Urinary bladder (tissue), 4 donors: ENCODE results near the gene TRDN. TPM values are rescaled to one million over a fixed set of nuclear protein-coding genes. Genes with fewer than 3 reads are reported as not detected.

ENCODE experiments used
- DNase-seq: peaks from one replicate; pipeline ENCODE4 v3.0.0-alpha.2; 2015; ENCODE audit errors: extremely low spot score
- H3K27ac ChIP-seq: one replicate; pipeline ENCODE4 v1.5.1; 2013; ENCODE audit warnings: low read depth, mild to moderate bottlenecking, moderate library complexity
- H3K36me3 ChIP-seq: one replicate; pipeline ENCODE4 v1.6.1; 2013; ENCODE audit warnings: mild to moderate bottlenecking, moderate library complexity; ENCODE audit not compliant: insufficient read depth
- H3K4me1 ChIP-seq: one replicate; pipeline ENCODE4 v1.6.1; 2013; ENCODE audit warnings: mild to moderate bottlenecking, moderate library complexity; ENCODE audit not compliant: insufficient read depth
- H3K4me3 ChIP-seq: one replicate; pipeline ENCODE4 v1.5.1; 2013; ENCODE audit warnings: low read depth, low read length
- WGBS: extraction: QIAGEN DNeasy Blood & Tissue Kit; methylation state at CpG from one replicate; pipeline ENCODE4 v1.1.7; 2013; 5-methylcytosine and 5-hydroxymethylcytosine counted together
- polyA plus RNA-seq: library from polyadenylated mRNA; stranded (reverse); fragments of 200-250 nt; gene quantifications from one replicate; pipeline ENCODE4 v1.2.3, GENCODE V29; 2013
- total RNA-seq: library from RNA; depleted of rRNA; stranded (reverse); fragments of >200 nt; gene quantifications from one replicate; pipeline ENCODE4 v1.2.3, GENCODE V29; 2014
- donor health status: healthy with polysubstance abuse.
- donor health status: healthy.

The TRDN gene
- total and polyA plus RNA-seq, 2 donors: 0.09 to 13.5 TPM

DNA sequence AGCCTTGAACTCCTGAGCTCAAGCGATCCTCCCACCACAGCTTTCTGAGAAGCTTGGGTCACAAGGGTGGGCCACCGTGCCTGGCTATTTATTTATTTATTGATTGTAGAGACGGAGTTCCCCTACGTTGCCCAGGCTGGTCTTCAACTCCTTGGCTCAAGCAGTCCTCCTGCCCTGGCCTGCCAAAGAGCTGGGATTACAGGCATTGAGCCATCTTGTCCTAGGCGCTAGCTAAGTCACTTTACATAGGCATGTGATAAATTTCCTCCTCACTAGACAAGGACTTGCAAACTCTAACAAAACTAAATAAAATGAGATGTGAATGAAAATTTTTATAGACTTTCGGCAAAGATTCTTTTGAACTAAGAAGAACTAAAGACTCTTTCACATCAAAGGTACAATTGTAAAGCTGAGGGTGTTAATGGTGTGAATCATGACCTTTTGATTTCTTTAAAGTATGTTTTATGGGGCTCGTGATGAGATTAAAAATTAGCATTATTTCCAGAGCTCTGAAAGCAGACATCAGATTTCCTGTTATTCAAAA lies 428.7 kb downstream of the TRDN start:
- Histone ChIP-seq H3K36me3 (no peaks in the 10 kb centered on the region), H3K4me3 (no peak overlapping the region), H3K27ac (no peak overlapping the region), H3K4me1 (no peaks in the 10 kb centered on the region)
- no peak for DNase-seq
- 67% methylated on average over 7 of the region's 7 CpGs for WGBS

DNA sequence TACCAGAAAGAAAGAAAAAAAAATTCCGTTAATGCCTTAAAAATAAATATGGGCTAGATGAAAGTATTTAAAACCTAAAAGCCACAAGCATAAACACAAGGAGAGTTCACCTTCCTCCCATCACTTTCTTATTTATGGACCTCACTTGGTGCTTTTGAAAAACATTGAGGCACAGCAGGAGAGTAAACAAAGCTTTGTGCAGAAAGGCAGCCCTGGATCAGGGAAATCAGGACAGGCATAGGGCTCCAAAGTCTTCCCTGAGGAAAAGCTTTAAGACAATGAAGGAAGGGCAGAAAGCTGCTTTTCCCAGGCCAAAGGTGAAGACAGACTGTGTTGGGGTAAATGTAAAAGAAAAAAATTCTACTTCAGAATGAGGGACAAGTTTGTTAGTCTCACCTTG lies 432.8 kb downstream of the TRDN start:
- Histone ChIP-seq H3K4me3 (no peak overlapping the region), H3K36me3 (no peaks in the 10 kb centered on the region), H3K27ac (no peak overlapping the region), H3K4me1 (no peaks in the 10 kb centered on the region)
- WGBS: 41% methylated on average over 1 of the region's 1 CpG
- DNase-seq: no peak

DNA sequence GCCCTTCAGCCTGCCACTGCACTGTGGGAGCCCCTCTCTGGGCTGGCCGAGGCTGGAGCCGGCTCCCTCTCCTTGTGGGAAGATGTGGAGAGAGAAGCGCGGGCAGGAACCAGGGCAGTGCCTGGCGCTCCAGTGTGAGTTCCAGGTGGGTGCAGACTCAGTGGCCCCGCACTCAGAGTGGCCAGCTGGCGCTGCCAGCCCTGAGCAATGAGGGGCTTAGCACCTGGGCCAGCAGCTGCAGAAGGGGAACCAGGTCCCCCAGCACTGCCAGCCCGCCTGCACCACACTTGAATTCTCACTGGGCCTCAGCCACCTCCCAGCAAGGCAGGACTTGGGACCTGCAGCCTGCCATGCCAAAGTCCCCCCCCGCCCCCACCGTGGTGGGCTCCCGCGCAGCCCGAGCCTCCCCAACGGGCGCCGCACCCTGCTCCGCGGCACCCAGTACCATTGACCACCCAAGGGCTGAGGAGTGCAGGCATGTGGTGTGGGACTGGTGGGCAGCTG lies 434.8 kb downstream of the TRDN start:
- Histone ChIP-seq H3K4me3 (no peak overlapping the region), H3K4me1 (no peaks in the 10 kb centered on the region), H3K36me3 (no peaks in the 10 kb centered on the region), H3K27ac (no peak overlapping the region)
- no peak for DNase-seq
- 91% methylated on average over 18 of the region's 18 CpGs for WGBS

DNA sequence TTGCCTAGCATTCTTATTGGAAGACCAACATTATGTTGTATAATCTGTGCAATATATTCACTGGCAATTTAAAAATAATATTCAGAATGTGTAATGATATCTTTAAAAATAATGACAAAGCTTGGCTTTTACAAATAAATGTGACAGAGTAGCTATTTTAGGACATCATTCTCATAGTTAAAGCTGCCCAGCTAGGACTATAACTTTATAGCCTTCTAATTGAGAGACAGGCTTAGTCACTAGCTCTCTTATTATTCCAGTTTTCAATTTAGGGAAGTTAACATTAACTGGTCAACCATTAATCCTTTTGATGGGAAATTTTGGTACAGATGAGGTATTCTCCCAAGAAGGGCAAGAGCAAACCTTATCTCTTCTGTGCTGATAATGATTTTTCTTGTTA lies 443.5 kb downstream of the TRDN start:
- H3K36me3 ChIP-seq: no peaks in the 10 kb centered on the region
- H3K4me1 ChIP-seq: no peaks in the 10 kb centered on the region
- H3K27ac ChIP-seq: no peak overlapping the region
- no peak for DNase-seq
- H3K4me3 ChIP-seq: no peak overlapping the region

DNA sequence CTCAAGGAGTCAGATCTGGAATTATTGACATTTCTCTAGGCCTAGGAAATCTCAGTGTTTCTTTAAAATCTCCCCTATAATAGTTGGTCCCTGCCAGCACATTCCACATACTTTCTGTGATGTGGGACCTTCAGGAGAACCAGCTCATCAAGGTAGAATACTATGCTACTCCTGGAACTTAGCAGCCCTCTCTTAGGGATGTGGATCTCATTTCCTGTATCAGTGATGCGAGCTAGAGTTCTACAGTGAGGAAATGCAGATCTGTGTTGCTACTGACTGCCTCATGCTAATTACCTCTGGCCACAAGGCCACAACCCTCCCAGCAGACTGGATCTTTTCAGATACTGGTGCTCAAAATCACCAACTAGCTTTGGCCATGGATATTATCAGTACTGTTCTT lies 446.9 kb downstream of the TRDN start:
- Histone ChIP-seq H3K36me3 (no peaks in the 10 kb centered on the region), H3K4me3 (no peak overlapping the region), H3K27ac (no peak overlapping the region), H3K4me1 (no peaks in the 10 kb centered on the region)
- WGBS: 74% methylated on average over 1 of the region's 1 CpG
- no peak for DNase-seq

DNA sequence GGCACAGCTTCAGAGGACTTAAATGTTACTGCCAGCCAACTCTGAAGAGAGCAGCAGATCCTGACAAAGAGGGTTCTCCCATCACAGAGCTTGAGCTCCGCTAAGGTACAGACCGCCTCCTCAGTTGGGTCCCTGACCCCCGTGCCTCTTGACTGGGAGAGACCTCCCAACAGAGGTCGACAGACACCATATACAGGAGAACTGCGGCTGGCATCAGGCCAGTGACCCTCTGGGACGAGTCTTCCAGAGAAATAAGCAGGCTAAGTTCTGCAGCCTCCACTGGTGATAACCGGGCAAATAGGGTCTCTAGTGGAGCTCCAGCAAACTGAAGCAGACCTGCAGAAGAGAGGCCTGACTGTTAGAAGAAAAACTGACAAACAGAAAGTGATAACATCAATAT lies 453.8 kb downstream of the TRDN start:
- Histone ChIP-seq H3K27ac (no peak overlapping the region), H3K4me1 (no peaks in the 10 kb centered on the region), H3K4me3 (no peak overlapping the region), H3K36me3 (no peaks in the 10 kb centered on the region)
- WGBS: 86% methylated on average over 7 of the region's 7 CpGs
- DNase-seq: no peak

DNA sequence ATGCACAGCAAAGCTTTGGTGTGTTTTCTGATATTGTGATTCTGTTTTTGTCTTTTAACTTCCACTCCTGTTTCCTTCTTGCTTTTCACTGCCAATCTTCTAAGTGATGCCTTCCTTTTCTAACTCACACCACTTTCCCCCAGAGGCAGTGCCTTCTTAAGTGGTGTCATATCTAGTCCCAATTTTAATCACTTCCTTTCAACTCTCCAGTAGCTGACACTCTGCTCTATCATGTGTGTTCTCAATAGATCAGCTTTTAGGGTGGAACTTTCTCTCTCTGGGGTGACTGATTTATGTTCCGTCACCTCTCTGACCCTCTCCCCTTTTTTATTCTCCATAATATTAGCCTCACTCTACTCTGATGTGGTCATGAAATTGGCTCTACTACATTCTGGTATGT lies 460.0 kb downstream of the TRDN start:
- H3K36me3 ChIP-seq: no peaks in the 10 kb centered on the region
- H3K27ac ChIP-seq: no peak overlapping the region
- no peak overlapping the region for H3K4me3 ChIP-seq
- no peaks in the 10 kb centered on the region for H3K4me1 ChIP-seq
- DNase-seq: no peak
- WGBS: 92% methylated on average over 1 of the region's 1 CpG

DNA sequence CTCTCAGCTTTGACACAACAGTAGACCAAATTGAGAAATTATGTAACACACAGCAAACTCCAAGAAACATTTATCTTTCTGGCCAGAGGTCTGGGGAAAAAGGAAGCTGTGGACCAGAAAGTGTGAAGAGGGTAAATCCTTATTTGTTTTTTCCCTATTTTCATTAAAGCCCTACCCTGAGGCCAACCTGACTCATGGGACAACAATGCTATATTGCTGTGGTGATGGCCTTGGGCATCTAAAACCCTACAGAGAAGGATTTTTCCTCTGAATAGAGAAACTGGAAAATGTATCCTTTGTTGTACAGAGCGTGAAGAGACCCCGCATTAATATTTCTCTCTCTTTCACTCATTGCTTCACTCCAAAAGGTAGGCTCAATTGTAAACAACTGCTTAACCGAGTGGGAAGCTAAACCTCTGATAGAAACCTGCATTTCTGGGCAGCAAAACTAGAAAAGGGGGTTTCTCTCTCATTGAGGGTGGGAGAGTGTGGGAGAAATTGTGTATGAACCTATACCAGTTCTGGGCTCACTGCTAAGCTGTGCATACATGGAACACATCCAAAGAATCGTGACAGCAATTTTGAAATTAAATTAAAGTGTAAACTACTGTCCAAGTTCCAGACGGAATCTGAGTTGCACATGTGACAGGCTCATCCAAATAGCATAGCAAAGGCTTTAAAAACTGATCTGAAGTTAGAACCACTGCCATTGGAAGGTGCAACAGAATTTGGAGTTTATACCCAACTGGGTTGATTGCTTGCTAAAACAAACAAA lies 465.2 kb downstream of the TRDN start:
- 64% methylated on average over 5 of the region's 5 CpGs for WGBS
- DNase-seq: no peak
- H3K4me3 ChIP-seq: no peak overlapping the region
- H3K36me3 ChIP-seq: no peaks in the 10 kb centered on the region
- no peak overlapping the region for H3K27ac ChIP-seq
- H3K4me1 ChIP-seq: no peaks in the 10 kb centered on the region

DNA sequence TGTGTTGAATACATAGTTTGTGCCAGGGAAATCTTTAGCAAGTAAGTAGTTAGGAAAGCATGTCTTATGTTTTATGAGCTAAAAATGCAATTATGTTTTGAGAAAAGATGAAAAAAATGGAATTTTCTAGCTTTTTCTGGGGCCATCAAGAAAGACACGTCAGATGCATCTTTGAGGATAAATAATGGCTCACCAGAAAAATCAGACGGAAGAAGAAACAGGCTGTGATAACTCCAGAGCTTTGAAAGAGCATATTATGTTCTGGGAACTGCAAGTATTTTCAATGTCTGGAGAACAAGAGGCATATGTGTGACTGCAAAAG lies 467.0 kb downstream of the TRDN start:
- H3K36me3 ChIP-seq: no peaks in the 10 kb centered on the region
- DNase-seq: no peak
- no peaks in the 10 kb centered on the region for H3K4me1 ChIP-seq
- 69% methylated on average over 2 of the region's 2 CpGs for WGBS
- H3K27ac ChIP-seq: no peak overlapping the region
- H3K4me3 ChIP-seq: no peak overlapping the region

DNA sequence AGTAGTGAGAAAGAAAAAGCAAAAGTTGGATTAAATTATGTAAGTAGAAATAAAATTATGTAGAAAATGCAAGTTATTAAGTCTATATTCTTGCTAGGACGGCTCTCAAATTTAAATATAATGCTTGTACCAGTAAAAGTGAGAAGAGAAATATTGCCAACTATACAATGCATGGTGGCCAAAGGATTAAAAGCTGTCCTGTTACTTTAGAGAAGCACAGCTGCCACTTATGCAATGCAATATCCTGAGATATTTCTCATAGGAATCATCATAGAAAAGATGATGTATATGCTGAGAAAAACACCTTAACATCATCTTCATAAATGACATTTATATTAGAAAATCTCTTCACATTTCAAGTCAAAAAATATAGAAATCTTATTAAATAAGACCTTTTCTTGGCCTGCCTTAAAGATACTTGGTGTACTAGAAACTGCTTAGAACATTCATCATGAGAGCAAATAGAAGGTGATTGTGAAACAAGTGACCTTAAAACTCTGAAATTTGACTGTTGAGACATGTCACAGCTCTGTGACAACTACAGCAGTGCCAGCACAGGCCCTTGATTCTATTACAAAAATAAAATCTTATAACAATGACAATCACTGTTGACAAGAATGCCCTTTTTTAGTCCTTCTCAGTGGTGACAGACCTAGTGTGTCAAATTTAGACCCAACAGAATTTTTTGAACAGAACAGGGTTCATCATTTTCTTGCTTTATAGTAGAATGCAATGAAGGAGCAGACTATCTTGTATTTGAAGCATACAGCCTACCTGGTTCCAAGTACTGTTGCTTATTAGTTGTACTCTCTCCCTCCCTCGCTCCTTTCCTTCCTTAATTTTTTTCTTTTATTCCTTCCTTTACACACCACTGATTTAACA lies 467.6 kb downstream of the TRDN start:
- Histone ChIP-seq H3K4me1 (no peaks in the 10 kb centered on the region), H3K36me3 (no peaks in the 10 kb centered on the region), H3K27ac (no peak overlapping the region), H3K4me3 (no peak overlapping the region)
- 67% methylated on average over 2 of the region's 2 CpGs for WGBS
- DNase-seq: no peak

DNA sequence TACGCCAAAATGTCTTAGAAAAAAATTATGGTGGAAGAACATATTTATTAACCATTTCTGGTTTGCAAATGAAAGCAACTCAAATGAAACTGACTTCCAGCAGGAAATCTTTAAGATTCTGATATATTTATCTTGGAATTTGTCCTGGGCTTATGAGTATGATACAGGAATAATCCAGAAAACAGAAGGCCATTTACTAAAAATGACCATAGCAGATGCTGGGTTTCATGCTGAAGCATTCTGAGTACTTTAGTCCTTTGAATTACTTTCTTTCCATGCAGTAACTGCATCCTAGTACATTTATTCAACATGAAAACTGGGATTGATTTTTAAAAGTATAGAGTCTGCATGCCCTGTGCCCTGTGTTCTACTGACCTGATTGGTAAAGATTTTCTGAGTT lies 468.3 kb downstream of the TRDN start:
- Histone ChIP-seq H3K36me3 (no peaks in the 10 kb centered on the region), H3K4me1 (no peaks in the 10 kb centered on the region), H3K27ac (no peak overlapping the region), H3K4me3 (no peak overlapping the region)
- DNase-seq: no peak
- 92% methylated on average over 1 of the region's 1 CpG for WGBS
